Body of pancreas (tissue), 4 donors: ENCODE measurements around the gene FER. TPM values are rescaled to one million over a fixed set of nuclear protein-coding genes. Genes with fewer than 3 reads are reported as not detected.

Experiments
- ATAC-seq: fragments of 150-250 bp; one replicate; pipeline ENCODE4 v1.9.1; 2016
- DNase-seq, 4 donors: peaks; one replicate each; pipeline ENCODE4 v3.0.0-alpha.2; 2019
- H3K27ac ChIP-seq, 4 donors: fragments of 200-600 bp; sonication (generic); 1 replicate in 3 of 4; 2 replicates in 1 of 4; pipeline versions ENCODE4 v1.5.1 to v1.6.1; 2016 to 2019; ENCODE audit warnings: mild to moderate bottlenecking in 1 of 4, mixed read lengths in 1 of 4, moderate library complexity in 1 of 4
- H3K27me3 ChIP-seq, 2 donors: fragments of 200-600 bp; sonication (generic); one replicate each; pipeline ENCODE4 v1.6.0; 2016; ENCODE audit warnings: mild to moderate bottlenecking in 1 of 2
- H3K36me3 ChIP-seq, 2 donors: fragments of 200-600 bp; sonication (generic); replicated peaks in 1 of 2; 2 replicates each; pipeline ENCODE4 v1.5.1; 2016; ENCODE audit warnings: low read depth in 2 of 2; ENCODE audit not compliant: insufficient read depth in 1 of 2
- H3K4me1 ChIP-seq: fragments of 200-600 bp; sonication (generic); one replicate; pipeline ENCODE4 v1.6.0; 2016
- H3K4me3 ChIP-seq, 2 donors: fragments of 200-600 bp; sonication (generic); 1 replicate in 1 of 2; 2 replicates in 1 of 2; pipeline ENCODE4 v1.5.1; 2016 to 2019
- H3K9me3 ChIP-seq, 3 donors: fragments of 200-600 bp; sonication (generic); 1 replicate in 2 of 3; 2 replicates in 1 of 3; pipeline ENCODE4 v1.5.1; 2016
- POLR2A ChIP-seq, 3 donors: fragments of 450-650 bp; IDR thresholded peaks; one replicate each; pipeline ENCODE4 v1.6.1; 2016; ENCODE audit warnings: antibody characterized with exemption in 3 of 3, mild to moderate bottlenecking in 2 of 3
- WGBS, 2 donors: methylation state at CpG; one replicate each; pipeline ENCODE4 v1.1.5; 2017; 5-methylcytosine and 5-hydroxymethylcytosine counted together
- intact Hi-C: fragments of 100-400 bp; cut with DNase I; formaldehyde crosslinking; loops from one replicate; pipeline ENCODE4 v1.15.1; 2023
- total RNA-seq, 2 donors: library from RNA; depleted of rRNA; stranded (reverse); fragments of >200 nt; gene quantifications; one replicate each; pipeline ENCODE4 v1.1.0, GENCODE V29; 2016
- TF ChIP-seq, protein P1 (sequence below), 7 experiments: fragments of 450-650 bp in 4 of 7; fragments of 200-600 bp in 3 of 7; sonication (generic) in 3 of 7; IDR thresholded peaks; one replicate each; pipeline ENCODE4 v1.5.1; 2016 to 2019; ENCODE audit warnings: antibody characterized with exemption in 7 of 7

The FER gene
- total RNA-seq, 2 donors from 2014 or later, result 7.9 to 13.2 TPM

- TF ChIP-seq POLR2A (IDR thresholded peaks at IDR 0.05), result no peak
- TF ChIP-seq, protein P1, sequence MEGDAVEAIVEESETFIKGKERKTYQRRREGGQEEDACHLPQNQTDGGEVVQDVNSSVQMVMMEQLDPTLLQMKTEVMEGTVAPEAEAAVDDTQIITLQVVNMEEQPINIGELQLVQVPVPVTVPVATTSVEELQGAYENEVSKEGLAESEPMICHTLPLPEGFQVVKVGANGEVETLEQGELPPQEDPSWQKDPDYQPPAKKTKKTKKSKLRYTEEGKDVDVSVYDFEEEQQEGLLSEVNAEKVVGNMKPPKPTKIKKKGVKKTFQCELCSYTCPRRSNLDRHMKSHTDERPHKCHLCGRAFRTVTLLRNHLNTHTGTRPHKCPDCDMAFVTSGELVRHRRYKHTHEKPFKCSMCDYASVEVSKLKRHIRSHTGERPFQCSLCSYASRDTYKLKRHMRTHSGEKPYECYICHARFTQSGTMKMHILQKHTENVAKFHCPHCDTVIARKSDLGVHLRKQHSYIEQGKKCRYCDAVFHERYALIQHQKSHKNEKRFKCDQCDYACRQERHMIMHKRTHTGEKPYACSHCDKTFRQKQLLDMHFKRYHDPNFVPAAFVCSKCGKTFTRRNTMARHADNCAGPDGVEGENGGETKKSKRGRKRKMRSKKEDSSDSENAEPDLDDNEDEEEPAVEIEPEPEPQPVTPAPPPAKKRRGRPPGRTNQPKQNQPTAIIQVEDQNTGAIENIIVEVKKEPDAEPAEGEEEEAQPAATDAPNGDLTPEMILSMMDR (IDR thresholded peaks at IDR 0.05), result no peak
- ATAC-seq (no peak), DNase-seq (no peak)
- Histone ChIP-seq H3K4me3 (no peak overlapping the region), H3K4me1 (peaks cover 23% of the 10 kb centered on the region), H3K36me3 (no peaks in the 10 kb centered on the region), H3K27me3 (no peaks in the 10 kb centered on the region), H3K9me3 (no peaks in the 10 kb centered on the region), H3K27ac (no peak overlapping the region)
- WGBS, 2 donors, result 51 to 64% methylated on average over 1 of the region's 1 CpG
- intact Hi-C loops, result no loop called here
Observed at GRCh38 chr5:108730617-108731340, 16.9 kb upstream of the FER start.

DNA sequence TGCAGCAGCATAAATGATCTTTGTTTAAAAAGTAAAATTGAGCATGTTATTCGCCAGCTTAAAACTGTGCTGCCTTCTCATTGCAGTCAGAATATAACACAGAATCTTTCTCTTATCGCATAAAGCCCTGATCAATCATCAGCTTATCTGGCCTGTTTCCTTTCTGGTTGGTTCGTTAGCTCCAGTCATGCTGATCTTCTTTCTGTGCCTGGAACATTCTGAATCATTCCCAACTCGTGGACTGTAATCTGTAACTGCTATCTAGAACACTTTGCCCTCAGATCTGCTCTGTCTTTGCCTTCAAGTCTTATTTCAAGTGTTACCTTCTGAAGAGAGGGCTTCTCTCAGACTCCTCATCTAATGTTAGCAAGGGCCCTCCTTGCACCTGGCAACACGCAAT, 11.9 kb upstream of the FER start:
- peaks cover 9% of the 10 kb centered on the region for H3K4me1 ChIP-seq
- ATAC-seq (peak; percentile 71), DNase-seq (peak in 1 of 4 donors; percentile 32)
- H3K4me3 ChIP-seq, result no peak overlapping the region
- H3K9me3 ChIP-seq, result no peaks in the 10 kb centered on the region
- WGBS, 2 donors, result 20 to 21% methylated on average over 5 of the region's 5 CpGs
- H3K36me3 ChIP-seq, result no peaks in the 10 kb centered on the region
- peak overlapping the region in 3 of 4 donors; percentile 28 to 71 (median 48) for H3K27ac ChIP-seq
- TF ChIP-seq POLR2A (IDR thresholded peaks at IDR 0.05), result no peak
- TF ChIP-seq, protein P1 (IDR thresholded peaks at IDR 0.05), result no peak
- intact Hi-C loops, result no loop called here
- no peaks in the 10 kb centered on the region for H3K27me3 ChIP-seq

- H3K4me3 ChIP-seq, result no peak overlapping the region
- DNase-seq (no peak), ATAC-seq (no peak)
- no peaks in the 10 kb centered on the region for H3K27me3 ChIP-seq
- H3K9me3 ChIP-seq, result no peaks in the 10 kb centered on the region
- H3K4me1 ChIP-seq, result peaks cover 9% of the 10 kb centered on the region
- intact Hi-C loops, result no loop called here
- no peak for TF ChIP-seq POLR2A (IDR thresholded peaks at IDR 0.05)
- TF ChIP-seq, protein P1 (IDR thresholded peaks at IDR 0.05), result no peak
- no peaks in the 10 kb centered on the region for H3K36me3 ChIP-seq
- H3K27ac ChIP-seq, result no peak overlapping the region
- 83 to 89% methylated on average over 7 of the region's 7 CpGs for WGBS, 2 donors
Observed at GRCh38 chr5:108736855-108737254, 10.8 kb upstream of the FER start.

DNA sequence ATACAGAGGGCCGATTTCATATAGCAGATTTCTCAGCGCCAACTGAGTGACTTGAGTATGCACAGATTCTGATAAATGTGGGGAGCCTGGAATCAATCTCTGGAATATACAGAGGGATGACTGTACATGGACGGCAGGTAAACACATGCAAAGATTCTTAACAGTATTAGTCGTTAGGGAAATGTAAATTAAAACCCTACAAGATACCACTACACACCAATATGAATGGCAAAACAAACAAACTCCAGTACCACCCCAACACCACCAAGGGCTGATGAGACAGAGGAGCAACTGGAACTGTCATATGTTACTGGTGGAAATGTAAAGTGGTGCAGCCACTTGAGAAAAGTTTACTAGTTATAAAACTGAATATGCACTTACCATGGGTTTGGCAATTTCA, 8.3 kb upstream of the FER start:
- H3K36me3 ChIP-seq, result no peaks in the 10 kb centered on the region
- no peak overlapping the region for H3K27ac ChIP-seq
- no peak overlapping the region for H3K4me3 ChIP-seq
- TF ChIP-seq, protein P1 (IDR thresholded peaks at IDR 0.05), result no peak
- no peak for TF ChIP-seq POLR2A (IDR thresholded peaks at IDR 0.05)
- no peaks in the 10 kb centered on the region for H3K27me3 ChIP-seq
- peaks cover 24% of the 10 kb centered on the region for H3K4me1 ChIP-seq
- ATAC-seq, result no peak
- H3K9me3 ChIP-seq, result no peaks in the 10 kb centered on the region
- no peak for DNase-seq
- intact Hi-C loops, result no loop called here
- 81 to 84% methylated on average over 4 of the region's 4 CpGs for WGBS, 2 donors

GRCh38 chr5:108739906-108740305, 7.8 kb upstream of the FER start:
- H3K27ac ChIP-seq, result no peak overlapping the region

More at GRCh38 chr5:108739906-108740305, 7.8 kb upstream of the FER start:
- Histone ChIP-seq H3K9me3 (no peaks in the 10 kb centered on the region), H3K27me3 (no peaks in the 10 kb centered on the region), H3K36me3 (no peaks in the 10 kb centered on the region), H3K4me3 (no peak overlapping the region), H3K4me1 (peaks cover 24% of the 10 kb centered on the region)
- 39 to 43% methylated on average over 5 of the region's 5 CpGs for WGBS, 2 donors
- intact Hi-C loops, result no loop called here
- no peak for TF ChIP-seq POLR2A (IDR thresholded peaks at IDR 0.05)
- TF ChIP-seq, protein P1 (IDR thresholded peaks at IDR 0.05), result no peak
- no peak for DNase-seq
- no peak for ATAC-seq
